ENCODE results near the gene NECTIN1.

DNA sequence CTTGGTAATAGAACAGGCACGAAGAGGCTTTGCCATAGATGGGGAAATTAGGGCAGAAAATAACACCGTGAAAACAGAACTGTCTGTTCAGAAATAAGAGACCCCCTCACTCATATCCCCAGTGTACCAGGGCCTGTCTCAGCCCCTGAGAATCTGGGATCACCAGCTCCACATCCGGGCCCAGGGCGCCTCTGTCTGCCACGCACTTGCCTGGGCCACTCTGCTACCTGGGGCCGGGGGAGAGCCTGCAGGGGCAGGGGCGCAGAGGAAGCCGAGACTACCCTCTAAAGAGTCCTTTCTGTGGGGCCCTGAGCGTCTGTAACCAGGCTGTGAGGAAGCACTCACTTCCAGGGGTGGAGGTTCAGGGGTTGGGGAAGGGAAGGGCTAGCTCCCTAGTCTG, 19.8 kb downstream of the NECTIN1 start:
- TF ChIP-seq, protein P1, sequence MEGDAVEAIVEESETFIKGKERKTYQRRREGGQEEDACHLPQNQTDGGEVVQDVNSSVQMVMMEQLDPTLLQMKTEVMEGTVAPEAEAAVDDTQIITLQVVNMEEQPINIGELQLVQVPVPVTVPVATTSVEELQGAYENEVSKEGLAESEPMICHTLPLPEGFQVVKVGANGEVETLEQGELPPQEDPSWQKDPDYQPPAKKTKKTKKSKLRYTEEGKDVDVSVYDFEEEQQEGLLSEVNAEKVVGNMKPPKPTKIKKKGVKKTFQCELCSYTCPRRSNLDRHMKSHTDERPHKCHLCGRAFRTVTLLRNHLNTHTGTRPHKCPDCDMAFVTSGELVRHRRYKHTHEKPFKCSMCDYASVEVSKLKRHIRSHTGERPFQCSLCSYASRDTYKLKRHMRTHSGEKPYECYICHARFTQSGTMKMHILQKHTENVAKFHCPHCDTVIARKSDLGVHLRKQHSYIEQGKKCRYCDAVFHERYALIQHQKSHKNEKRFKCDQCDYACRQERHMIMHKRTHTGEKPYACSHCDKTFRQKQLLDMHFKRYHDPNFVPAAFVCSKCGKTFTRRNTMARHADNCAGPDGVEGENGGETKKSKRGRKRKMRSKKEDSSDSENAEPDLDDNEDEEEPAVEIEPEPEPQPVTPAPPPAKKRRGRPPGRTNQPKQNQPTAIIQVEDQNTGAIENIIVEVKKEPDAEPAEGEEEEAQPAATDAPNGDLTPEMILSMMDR (conservative IDR thresholded peaks at IDR 0.05 in 1 of 2, IDR thresholded peaks at IDR 0.05 in 1 of 2; ENCODE audit: extremely low read depth in 1 of 2, insufficient read depth in 1 of 2, low read depth in 1 of 2, low read length in 2 of 2), result no peak
- no peak for TF ChIP-seq EZH2 (IDR thresholded peaks at IDR 0.05; ENCODE audit: borderline replicate concordance, low read length)
